Natural killer cell treated with Interleukin-12 subunit alpha and Interleukin-12 subunit beta and Interleukin-15 and Interleukin-18, amount 100 ng/mL, for 72 hours (primary cell): ENCODE results near the gene RNF7. TPM values are rescaled to one million over a fixed set of nuclear protein-coding genes. Genes with fewer than 3 reads are reported as not detected.
A peak's percentile ranks its signal among the peaks of the same experiment; 100 is the strongest.
"Not testable (repeated sequence)": the region's sequence is repeated elsewhere in the genome, so short reads cannot be mapped to it uniquely, and the experiment has no call there.

Experiments used
- ATAC-seq, 2 donors: fragments of 150-1000 bp; cut with Tn5 transposase in 1 of 2; sonication (Bioruptor Pico), chemical (Tn5 transposase) in 1 of 2; 2 replicates each; pipeline ENCODE4 v1.10.0; 2021
- DNase-seq: peaks from one replicate; pipeline ENCODE4 v3.0.0; 2022; ENCODE audit warnings: low spot score
- H3K27ac Mint-ChIP-seq, 2 donors: 1 replicate in 1 of 2; 2 replicates in 1 of 2; pipeline ENCODE4 v1.8.0; 2022; ENCODE audit warnings: mixed read lengths in 2 of 2, mild to moderate bottlenecking in 1 of 2, moderate library complexity in 1 of 2
- H3K27me3 Mint-ChIP-seq, 2 donors: 1 replicate in 1 of 2; 2 replicates in 1 of 2; pipeline ENCODE4 v1.8.0; 2022; ENCODE audit warnings: mixed read lengths in 2 of 2
- H3K36me3 Mint-ChIP-seq: one replicate; pipeline ENCODE4 v1.8.0; 2022; ENCODE audit warnings: mixed read lengths
- H3K4me1 Mint-ChIP-seq, 2 donors: 1 replicate in 1 of 2; 2 replicates in 1 of 2; pipeline ENCODE4 v1.8.0; 2022; ENCODE audit warnings: low read depth in 2 of 2, mixed read lengths in 2 of 2, mild to moderate bottlenecking in 1 of 2
- H3K4me3 Mint-ChIP-seq: one replicate; pipeline ENCODE4 v1.8.0; 2022; ENCODE audit warnings: mixed read lengths
- H3K9me3 Mint-ChIP-seq: 2 replicates; pipeline ENCODE4 v1.8.0; 2022; ENCODE audit warnings: mixed read lengths
- total RNA-seq, 2 donors: library from RNA; stranded (reverse); gene quantifications; one replicate each; pipeline ENCODE4 v1.2.3, GENCODE V29; 2022

The RNF7 gene
- 10 to 100 TPM; 66.3 to 82.8 TPM for total RNA-seq

GRCh38 chr3:141738022-141738890 lies at the start of gene RNF7:
Gene RNF7, plus strand, starts transcription at chr3:141738298. Its CDS starts 44 bp downstream, at chr3:141738342.
- peaks cover 7% of the 10 kb centered on the region for H3K36me3 Mint-ChIP-seq
- peaks cover 13 to 25% of the 10 kb centered on the region in 2 donors for H3K4me1 Mint-ChIP-seq
- H3K4me3 Mint-ChIP-seq: peak within 1 kb of the TSS; percentile 100
- no peaks in the 10 kb centered on the region for H3K9me3 Mint-ChIP-seq
- H3K27ac Mint-ChIP-seq: peak within 1 kb of the TSS; percentile 94 to 97
- DNase-seq: peak; percentile 97
- ATAC-seq: peak; percentile 99
- H3K27me3 Mint-ChIP-seq: peaks cover 7 to 8% of the 10 kb centered on the region in 2 donors

DNA sequence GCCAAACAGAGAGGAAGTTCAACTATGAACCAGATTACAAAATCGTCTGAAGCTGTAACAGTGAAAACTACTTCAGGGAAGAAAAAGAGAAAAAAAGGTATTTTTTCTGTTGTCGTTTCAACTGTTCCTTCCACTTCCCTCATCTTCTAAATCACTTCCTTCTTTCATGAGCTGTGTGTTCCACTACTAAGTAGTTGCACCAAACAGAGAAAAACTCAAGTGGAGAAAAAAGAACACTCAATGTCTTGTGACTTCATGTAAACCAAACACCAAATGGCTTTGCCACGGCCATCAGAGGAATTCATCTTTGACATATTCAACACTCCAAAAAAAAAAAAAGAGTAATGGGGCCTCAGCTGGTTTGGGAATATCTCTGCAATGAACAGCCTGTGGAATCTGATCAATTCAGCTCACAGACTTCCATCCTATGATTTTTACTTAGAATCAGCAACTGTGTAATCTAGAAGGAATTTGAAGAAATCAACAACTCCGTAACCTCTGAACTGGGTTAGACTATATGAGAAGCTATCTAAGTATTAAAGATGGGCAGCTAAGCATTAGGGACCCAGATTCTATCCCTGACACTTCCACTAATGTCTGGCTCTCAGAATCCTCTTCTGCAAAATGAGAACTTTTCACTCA lies 47.5 kb upstream of the RNF7 start:
- Mint-ChIP-seq H3K4me1 (peaks cover 10 to 13% of the 10 kb centered on the region in 2 donors), H3K9me3 (no peaks in the 10 kb centered on the region)

GRCh38 chr3:141691471-141691870 lies 46.6 kb upstream of the RNF7 start:
- DNase-seq, H3K27me3 Mint-ChIP-seq, H3K4me1 Mint-ChIP-seq, H3K27ac Mint-ChIP-seq, H3K36me3 Mint-ChIP-seq, H3K4me3 Mint-ChIP-seq, H3K9me3 Mint-ChIP-seq, ATAC-seq: not testable (repeated sequence)

More for the DNA sequence above, 47.5 kb upstream of the RNF7 start:
- Mint-ChIP-seq H3K4me3 (no peak overlapping the region), H3K27me3 (no peaks in the 10 kb centered on the region), H3K27ac (no peak overlapping the region), H3K36me3 (no peaks in the 10 kb centered on the region)
- DNase-seq (no peak), ATAC-seq (no peak)

- H3K36me3 Mint-ChIP-seq, H3K4me1 Mint-ChIP-seq: not testable (repeated sequence)
These were observed 45.1 kb upstream of the RNF7 start for GRCh38 chr3:141692973-141693372.

GRCh38 chr3:141699324-141699723 lies 38.8 kb upstream of the RNF7 start:
- Mint-ChIP-seq H3K36me3 (no peaks in the 10 kb centered on the region), H3K27ac (no peak overlapping the region), H3K4me3 (no peak overlapping the region), H3K27me3 (peaks cover 0 to 7% of the 10 kb centered on the region in 2 donors), H3K4me1 (no peaks in the 10 kb centered on the region), H3K9me3 (no peaks in the 10 kb centered on the region)
- DNase-seq (no peak), ATAC-seq (no peak)

More at GRCh38 chr3:141692973-141693372, 45.1 kb upstream of the RNF7 start:
- H3K27me3 Mint-ChIP-seq, H3K4me3 Mint-ChIP-seq, H3K9me3 Mint-ChIP-seq, H3K27ac Mint-ChIP-seq, DNase-seq, ATAC-seq: not testable (repeated sequence)

DNA sequence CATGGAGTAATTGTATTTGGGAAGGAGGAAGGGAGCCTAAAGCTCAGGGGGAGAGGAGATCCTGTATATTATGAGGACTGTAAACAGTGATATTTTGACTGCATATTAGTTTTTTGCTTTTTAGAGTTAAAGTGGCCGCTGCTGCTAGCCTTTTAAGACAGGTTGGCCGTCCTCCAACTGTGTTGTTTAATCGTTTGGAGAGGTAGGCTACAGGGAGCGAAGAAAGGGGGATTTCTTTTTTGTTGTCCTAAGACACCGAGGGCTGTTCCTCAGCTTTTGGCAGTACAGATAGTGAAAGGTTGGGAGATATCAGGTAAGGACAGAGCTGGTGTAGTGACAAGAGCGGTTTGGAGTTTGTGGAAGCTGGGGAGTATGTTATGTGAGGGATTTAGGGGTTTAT lies 38.2 kb upstream of the RNF7 start:
- ATAC-seq (no peak), DNase-seq (no peak)
- no peaks in the 10 kb centered on the region for H3K36me3 Mint-ChIP-seq
- peaks cover 5 to 11% of the 10 kb centered on the region in 2 donors for H3K27me3 Mint-ChIP-seq
- no peaks in the 10 kb centered on the region for H3K9me3 Mint-ChIP-seq
- no peak overlapping the region for H3K27ac Mint-ChIP-seq
- no peaks in the 10 kb centered on the region for H3K4me1 Mint-ChIP-seq
- no peak overlapping the region for H3K4me3 Mint-ChIP-seq

DNA sequence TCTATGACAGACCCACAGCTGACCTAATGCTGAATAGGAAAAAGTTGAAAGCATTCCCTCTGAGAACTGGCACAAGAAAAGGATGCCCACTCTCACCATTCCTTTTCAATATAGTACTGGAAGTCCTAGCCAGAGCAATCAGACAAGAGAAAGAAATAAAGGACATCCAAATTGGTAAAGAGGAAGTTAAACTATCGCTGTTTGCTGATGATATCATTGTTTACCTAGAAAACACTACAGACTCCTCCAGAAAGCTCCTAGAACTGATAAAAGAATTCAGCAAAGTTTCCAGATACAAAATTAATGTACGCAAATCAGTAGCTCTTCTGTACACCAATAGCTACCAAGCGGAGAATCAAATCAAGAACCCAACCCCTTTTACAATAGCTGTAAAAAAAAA lies 34.7 kb upstream of the RNF7 start:
- not testable (repeated sequence) for H3K36me3 Mint-ChIP-seq, H3K4me3 Mint-ChIP-seq, H3K4me1 Mint-ChIP-seq

GRCh38 chr3:141707741-141708203 lies 30.3 kb upstream of the RNF7 start:
- DNase-seq (no peak), ATAC-seq (no peak)
- H3K4me3 Mint-ChIP-seq: no peak overlapping the region
- H3K36me3 Mint-ChIP-seq: no peaks in the 10 kb centered on the region
- no peaks in the 10 kb centered on the region for H3K4me1 Mint-ChIP-seq
- no peaks in the 10 kb centered on the region for H3K9me3 Mint-ChIP-seq
- peaks cover 8 to 9% of the 10 kb centered on the region in 2 donors for H3K27me3 Mint-ChIP-seq
- H3K27ac Mint-ChIP-seq: no peak overlapping the region

More for the DNA sequence above, 34.7 kb upstream of the RNF7 start:
- peaks cover 9 to 11% of the 10 kb centered on the region in 2 donors for H3K27me3 Mint-ChIP-seq
- ATAC-seq, H3K9me3 Mint-ChIP-seq, DNase-seq, H3K27ac Mint-ChIP-seq: not testable (repeated sequence)

GRCh38 chr3:141708367-141708766 lies 29.7 kb upstream of the RNF7 start:
- Mint-ChIP-seq H3K4me3 (no peak overlapping the region), H3K27me3 (peaks cover 5 to 9% of the 10 kb centered on the region in 2 donors), H3K27ac (no peak overlapping the region), H3K36me3 (no peaks in the 10 kb centered on the region), H3K9me3 (no peaks in the 10 kb centered on the region), H3K4me1 (no peaks in the 10 kb centered on the region)
- no peak for ATAC-seq
- no peak for DNase-seq

DNA sequence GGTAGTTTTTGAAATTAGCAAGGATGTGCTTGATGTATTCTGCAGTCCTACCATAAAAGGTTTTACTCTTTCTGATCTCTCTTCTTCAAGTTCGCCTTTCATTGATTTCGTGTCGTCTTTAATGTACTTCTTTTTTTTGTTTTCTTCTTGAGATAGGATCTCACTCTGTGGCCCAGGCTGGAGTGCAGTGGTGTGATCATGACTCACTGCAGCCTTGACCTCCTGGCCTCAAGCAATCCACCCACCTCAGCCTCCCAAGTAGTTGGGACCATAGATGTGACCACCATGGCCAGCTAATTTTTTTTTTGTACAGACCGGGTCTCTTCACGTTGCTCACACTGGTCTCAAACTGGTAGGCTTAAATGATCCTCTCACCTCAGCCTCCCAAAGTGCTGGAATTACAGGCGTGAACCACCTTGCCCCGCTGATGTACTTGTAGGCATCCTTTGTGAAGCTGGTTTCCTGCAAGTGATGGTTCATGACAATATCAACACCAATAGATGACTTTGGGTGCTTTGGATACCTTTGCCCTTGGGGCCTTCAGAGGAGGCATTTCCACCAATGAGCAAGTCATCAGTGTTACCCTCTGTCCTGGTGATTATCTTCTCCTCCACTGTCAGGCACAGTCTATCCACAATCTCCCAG lies 28.9 kb upstream of the RNF7 start:
- Mint-ChIP-seq H3K4me3 (no peak overlapping the region), H3K27me3 (peaks cover 4 to 9% of the 10 kb centered on the region in 2 donors), H3K4me1 (no peaks in the 10 kb centered on the region), H3K27ac (no peak overlapping the region), H3K9me3 (no peaks in the 10 kb centered on the region), H3K36me3 (no peaks in the 10 kb centered on the region)
- ATAC-seq (no peak), DNase-seq (no peak)

- no peaks in the 10 kb centered on the region for H3K9me3 Mint-ChIP-seq
- no peaks in the 10 kb centered on the region for H3K4me1 Mint-ChIP-seq
- ATAC-seq (no peak), DNase-seq (no peak)
- H3K4me3 Mint-ChIP-seq: no peak overlapping the region
- H3K36me3 Mint-ChIP-seq: no peaks in the 10 kb centered on the region
- no peak overlapping the region for H3K27ac Mint-ChIP-seq
- H3K27me3 Mint-ChIP-seq: peaks cover 0 to 1% of the 10 kb centered on the region in 2 donors
These were observed 28.0 kb upstream of the RNF7 start for GRCh38 chr3:141710121-141710520.

DNA sequence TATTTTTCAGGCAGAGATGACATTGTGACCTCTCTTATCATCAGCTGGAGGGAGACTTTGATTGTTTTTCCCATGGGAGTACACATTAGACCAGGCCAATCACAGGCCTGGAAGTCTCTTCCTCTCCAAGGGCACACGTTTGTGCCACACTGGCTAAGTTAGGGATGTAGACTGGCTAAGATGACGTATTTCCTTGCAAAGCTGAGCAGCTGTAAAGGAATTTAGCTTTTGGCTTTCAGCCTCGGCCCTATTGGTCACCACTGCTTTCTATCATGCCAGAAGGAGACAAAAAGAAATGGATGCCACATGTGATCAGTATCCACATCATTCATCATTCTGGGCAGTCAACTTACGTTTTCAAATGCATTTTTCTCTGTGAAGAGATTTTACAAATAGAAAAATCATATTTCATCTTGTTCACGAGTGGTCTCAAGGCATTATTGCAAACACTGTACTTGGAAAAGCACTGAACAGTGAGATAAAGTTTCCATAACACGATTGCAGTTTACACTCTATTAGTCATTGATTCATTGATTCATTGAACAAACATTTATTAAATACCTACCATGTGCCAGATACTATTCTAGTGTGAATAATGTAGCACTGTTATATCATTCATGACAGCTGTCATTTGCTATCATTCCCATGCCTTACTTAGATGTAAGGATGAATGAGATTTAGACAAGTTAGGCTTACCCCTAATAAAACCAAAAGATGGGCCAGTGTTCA lies 27.0 kb upstream of the RNF7 start:
- H3K36me3 Mint-ChIP-seq: no peaks in the 10 kb centered on the region
- no peak overlapping the region for H3K4me3 Mint-ChIP-seq
- H3K27ac Mint-ChIP-seq: no peak overlapping the region
- no peaks in the 10 kb centered on the region for H3K4me1 Mint-ChIP-seq
- DNase-seq (no peak), ATAC-seq (no peak)
- H3K9me3 Mint-ChIP-seq: no peaks in the 10 kb centered on the region
- no peaks in the 10 kb centered on the region for H3K27me3 Mint-ChIP-seq

- H3K4me1 Mint-ChIP-seq: no peaks in the 10 kb centered on the region
These were observed 23.4 kb upstream of the RNF7 start for GRCh38 chr3:141714671-141715070.

More at GRCh38 chr3:141714671-141715070, 23.4 kb upstream of the RNF7 start:
- Mint-ChIP-seq H3K4me3 (no peak overlapping the region), H3K36me3 (no peaks in the 10 kb centered on the region), H3K27ac (no peak overlapping the region), H3K27me3 (peaks cover 9 to 29% of the 10 kb centered on the region in 2 donors), H3K9me3 (no peaks in the 10 kb centered on the region)
- DNase-seq: no peak
- ATAC-seq: no peak
